Measurements from ENCODE around the gene STAT3.

- TF ChIP-seq, protein P1, sequence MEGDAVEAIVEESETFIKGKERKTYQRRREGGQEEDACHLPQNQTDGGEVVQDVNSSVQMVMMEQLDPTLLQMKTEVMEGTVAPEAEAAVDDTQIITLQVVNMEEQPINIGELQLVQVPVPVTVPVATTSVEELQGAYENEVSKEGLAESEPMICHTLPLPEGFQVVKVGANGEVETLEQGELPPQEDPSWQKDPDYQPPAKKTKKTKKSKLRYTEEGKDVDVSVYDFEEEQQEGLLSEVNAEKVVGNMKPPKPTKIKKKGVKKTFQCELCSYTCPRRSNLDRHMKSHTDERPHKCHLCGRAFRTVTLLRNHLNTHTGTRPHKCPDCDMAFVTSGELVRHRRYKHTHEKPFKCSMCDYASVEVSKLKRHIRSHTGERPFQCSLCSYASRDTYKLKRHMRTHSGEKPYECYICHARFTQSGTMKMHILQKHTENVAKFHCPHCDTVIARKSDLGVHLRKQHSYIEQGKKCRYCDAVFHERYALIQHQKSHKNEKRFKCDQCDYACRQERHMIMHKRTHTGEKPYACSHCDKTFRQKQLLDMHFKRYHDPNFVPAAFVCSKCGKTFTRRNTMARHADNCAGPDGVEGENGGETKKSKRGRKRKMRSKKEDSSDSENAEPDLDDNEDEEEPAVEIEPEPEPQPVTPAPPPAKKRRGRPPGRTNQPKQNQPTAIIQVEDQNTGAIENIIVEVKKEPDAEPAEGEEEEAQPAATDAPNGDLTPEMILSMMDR (IDR thresholded peaks at IDR 0.05; ENCODE audit: borderline replicate concordance, extremely low read depth, low read length, poor library complexity, severe bottlenecking), result no peak
- no peak for TF ChIP-seq EZH2 (IDR thresholded peaks at IDR 0.05; ENCODE audit: borderline replicate concordance, low read depth, low read length, severe bottlenecking)
Observed at GRCh38 chr17:42310787-42311215, 77.4 kb downstream of the STAT3 start.
